HG02840 (cell line): ENCODE data around the gene CYP21A2.

Experiments used
- ATAC-seq: cut with Tn5 transposase; IDR thresholded peaks from one replicate; pipeline ENCODE4 v1.9.1; 2021; ENCODE audit warnings: mild to moderate bottlenecking, moderate library complexity, moderate number of reproducible peaks; ENCODE audit not compliant: unreplicated experiment, low FRiP score

CYP21A2 gene

GRCh38 chr6:32079566-32080290, 41.5 kb downstream of the CYP21A2 start:
- ATAC-seq, result no peak

- ATAC-seq, result no peak
These were observed 43.2 kb downstream of the CYP21A2 start for GRCh38 chr6:32081168-32081990.

- ATAC-seq, result no peak
These were observed 44.3 kb downstream of the CYP21A2 start for GRCh38 chr6:32082478-32082877.

GRCh38 chr6:32082935-32083334, 44.7 kb downstream of the CYP21A2 start:
- ATAC-seq, result no peak

GRCh38 chr6:32083812-32084768, 45.9 kb downstream of the CYP21A2 start:
- no peak for ATAC-seq

- ATAC-seq, result no peak
These were observed 46.6 kb downstream of the CYP21A2 start for GRCh38 chr6:32084780-32085179.

- no peak for ATAC-seq
These were observed 47.7 kb downstream of the CYP21A2 start for GRCh38 chr6:32085759-32086459.

- no peak for ATAC-seq
These were observed 48.7 kb downstream of the CYP21A2 start for GRCh38 chr6:32086661-32087573.

GRCh38 chr6:32087574-32088486, 49.6 kb downstream of the CYP21A2 start:
- no peak for ATAC-seq

GRCh38 chr6:32088487-32089049, 50.4 kb downstream of the CYP21A2 start:
- no peak for ATAC-seq

GRCh38 chr6:32089082-32089828, 51.0 kb downstream of the CYP21A2 start:
- ATAC-seq, result no peak
